ENCODE results near the gene ECSCR.

DNA sequence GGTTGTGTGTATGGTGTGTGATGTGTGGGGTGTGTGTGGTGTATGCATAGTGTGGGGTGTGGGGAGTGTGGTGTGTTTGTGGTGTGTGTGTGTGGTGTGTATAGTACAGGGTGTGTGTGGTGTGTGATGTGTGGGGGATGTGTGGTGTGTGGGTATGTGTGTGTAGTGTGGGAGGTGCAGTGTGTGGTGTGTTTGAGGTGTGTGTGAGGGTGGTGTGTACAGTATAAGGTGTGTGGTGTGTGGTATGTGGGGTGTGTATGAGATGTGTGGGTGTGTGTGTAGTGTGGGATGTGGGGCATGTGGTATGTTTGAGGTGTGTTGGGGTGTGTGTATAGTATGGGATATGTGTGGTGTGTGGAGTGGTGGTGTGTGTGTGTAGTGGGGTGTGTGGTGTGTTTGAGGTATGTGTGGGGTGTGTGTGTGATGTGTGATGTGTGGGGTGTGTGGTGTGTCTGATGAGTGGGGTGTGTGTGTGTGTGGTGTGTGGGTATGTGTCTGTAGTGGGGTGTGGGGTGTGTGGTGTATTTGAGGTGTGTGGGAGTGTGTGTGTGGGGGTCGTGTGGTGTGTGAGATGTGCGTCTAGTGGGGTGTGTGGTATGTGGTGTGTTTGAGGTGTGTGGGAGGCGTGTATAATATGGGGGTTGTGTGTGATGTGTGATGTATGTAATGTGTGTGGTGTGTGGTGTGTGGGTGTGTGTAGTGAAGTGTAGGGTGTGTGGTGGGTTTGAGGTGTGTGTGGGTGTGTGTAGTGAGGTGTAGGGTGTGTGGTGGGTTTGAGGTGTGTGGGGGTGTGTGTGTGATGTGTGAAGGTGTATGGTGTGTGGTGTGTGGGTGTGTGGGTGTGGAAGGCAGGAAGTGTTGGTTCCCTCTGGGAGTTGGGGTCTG, 8.6 kb downstream of the ECSCR start:
- TF ChIP-seq EZH2 (IDR thresholded peaks at IDR 0.05; ENCODE audit: borderline replicate concordance, control insufficient read depth, low read depth, low read length) = no peak
- TF ChIP-seq ATF7 (IDR thresholded peaks at IDR 0.05; ENCODE audit: low read depth) = peak; percentile 99
- TF ChIP-seq, protein P1, sequence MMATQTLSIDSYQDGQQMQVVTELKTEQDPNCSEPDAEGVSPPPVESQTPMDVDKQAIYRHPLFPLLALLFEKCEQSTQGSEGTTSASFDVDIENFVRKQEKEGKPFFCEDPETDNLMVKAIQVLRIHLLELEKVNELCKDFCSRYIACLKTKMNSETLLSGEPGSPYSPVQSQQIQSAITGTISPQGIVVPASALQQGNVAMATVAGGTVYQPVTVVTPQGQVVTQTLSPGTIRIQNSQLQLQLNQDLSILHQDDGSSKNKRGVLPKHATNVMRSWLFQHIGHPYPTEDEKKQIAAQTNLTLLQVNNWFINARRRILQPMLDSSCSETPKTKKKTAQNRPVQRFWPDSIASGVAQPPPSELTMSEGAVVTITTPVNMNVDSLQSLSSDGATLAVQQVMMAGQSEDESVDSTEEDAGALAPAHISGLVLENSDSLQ (IDR thresholded peaks at IDR 0.05) = no peak; the same call in 1 of the 2 replicates
- no peak for TF ChIP-seq CBX5 (IDR thresholded peaks at IDR 0.05; ENCODE audit: low read depth)
- TF ChIP-seq POLR2A (IDR thresholded peaks at IDR 0.05; ENCODE audit: low read depth, low read length) = no peak
- TF ChIP-seq, protein P2, sequence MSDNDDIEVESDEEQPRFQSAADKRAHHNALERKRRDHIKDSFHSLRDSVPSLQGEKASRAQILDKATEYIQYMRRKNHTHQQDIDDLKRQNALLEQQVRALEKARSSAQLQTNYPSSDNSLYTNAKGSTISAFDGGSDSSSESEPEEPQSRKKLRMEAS (IDR thresholded peaks at IDR 0.05; ENCODE audit: low read depth, low read length) = no peak
- TF ChIP-seq ZNF274 (IDR thresholded peaks at IDR 0.05; ENCODE audit: insufficient read depth, insufficient read length) = no peak
- no peak for TF ChIP-seq TAF1 (IDR thresholded peaks at IDR 0.05; ENCODE audit: borderline replicate concordance, low read depth, low read length)
- TF ChIP-seq, protein P3, sequence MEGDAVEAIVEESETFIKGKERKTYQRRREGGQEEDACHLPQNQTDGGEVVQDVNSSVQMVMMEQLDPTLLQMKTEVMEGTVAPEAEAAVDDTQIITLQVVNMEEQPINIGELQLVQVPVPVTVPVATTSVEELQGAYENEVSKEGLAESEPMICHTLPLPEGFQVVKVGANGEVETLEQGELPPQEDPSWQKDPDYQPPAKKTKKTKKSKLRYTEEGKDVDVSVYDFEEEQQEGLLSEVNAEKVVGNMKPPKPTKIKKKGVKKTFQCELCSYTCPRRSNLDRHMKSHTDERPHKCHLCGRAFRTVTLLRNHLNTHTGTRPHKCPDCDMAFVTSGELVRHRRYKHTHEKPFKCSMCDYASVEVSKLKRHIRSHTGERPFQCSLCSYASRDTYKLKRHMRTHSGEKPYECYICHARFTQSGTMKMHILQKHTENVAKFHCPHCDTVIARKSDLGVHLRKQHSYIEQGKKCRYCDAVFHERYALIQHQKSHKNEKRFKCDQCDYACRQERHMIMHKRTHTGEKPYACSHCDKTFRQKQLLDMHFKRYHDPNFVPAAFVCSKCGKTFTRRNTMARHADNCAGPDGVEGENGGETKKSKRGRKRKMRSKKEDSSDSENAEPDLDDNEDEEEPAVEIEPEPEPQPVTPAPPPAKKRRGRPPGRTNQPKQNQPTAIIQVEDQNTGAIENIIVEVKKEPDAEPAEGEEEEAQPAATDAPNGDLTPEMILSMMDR (IDR thresholded peaks at IDR 0.05 in 2 of 3, conservative IDR thresholded peaks at IDR 0.05 in 1 of 3; ENCODE audit: control insufficient read depth in 2 of 3, extremely low read depth in 1 of 3, insufficient read depth in 1 of 3, low read depth in 3 of 3, low read length in 3 of 3) = no peak
- no peak for TF ChIP-seq STAT3 (IDR thresholded peaks at IDR 0.05; ENCODE audit: low read depth, low read length)
- peak; percentile 60; the same call in 1 of the 2 replicates for TF ChIP-seq BACH1 (IDR thresholded peaks at IDR 0.05; ENCODE audit: borderline replicate concordance)
- TF ChIP-seq STAT1 (conservative IDR thresholded peaks at IDR 0.05) = no peak
- TF ChIP-seq, protein P4, sequence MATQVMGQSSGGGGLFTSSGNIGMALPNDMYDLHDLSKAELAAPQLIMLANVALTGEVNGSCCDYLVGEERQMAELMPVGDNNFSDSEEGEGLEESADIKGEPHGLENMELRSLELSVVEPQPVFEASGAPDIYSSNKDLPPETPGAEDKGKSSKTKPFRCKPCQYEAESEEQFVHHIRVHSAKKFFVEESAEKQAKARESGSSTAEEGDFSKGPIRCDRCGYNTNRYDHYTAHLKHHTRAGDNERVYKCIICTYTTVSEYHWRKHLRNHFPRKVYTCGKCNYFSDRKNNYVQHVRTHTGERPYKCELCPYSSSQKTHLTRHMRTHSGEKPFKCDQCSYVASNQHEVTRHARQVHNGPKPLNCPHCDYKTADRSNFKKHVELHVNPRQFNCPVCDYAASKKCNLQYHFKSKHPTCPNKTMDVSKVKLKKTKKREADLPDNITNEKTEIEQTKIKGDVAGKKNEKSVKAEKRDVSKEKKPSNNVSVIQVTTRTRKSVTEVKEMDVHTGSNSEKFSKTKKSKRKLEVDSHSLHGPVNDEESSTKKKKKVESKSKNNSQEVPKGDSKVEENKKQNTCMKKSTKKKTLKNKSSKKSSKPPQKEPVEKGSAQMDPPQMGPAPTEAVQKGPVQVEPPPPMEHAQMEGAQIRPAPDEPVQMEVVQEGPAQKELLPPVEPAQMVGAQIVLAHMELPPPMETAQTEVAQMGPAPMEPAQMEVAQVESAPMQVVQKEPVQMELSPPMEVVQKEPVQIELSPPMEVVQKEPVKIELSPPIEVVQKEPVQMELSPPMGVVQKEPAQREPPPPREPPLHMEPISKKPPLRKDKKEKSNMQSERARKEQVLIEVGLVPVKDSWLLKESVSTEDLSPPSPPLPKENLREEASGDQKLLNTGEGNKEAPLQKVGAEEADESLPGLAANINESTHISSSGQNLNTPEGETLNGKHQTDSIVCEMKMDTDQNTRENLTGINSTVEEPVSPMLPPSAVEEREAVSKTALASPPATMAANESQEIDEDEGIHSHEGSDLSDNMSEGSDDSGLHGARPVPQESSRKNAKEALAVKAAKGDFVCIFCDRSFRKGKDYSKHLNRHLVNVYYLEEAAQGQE (IDR thresholded peaks at IDR 0.05; ENCODE audit: low read depth, low read length) = no peak
- no peak for TF ChIP-seq MXI1 (IDR thresholded peaks at IDR 0.05; ENCODE audit: low read depth, low read length)

All from GM12878 (cell line).